ENCODE measurements around the gene EEF1AKMT4.

- TF ChIP-seq POLR2AphosphoS5 (IDR thresholded peaks at IDR 0.05) (no peak), POLR2A (IDR thresholded peaks at IDR 0.05) (no peak), CTCF (IDR thresholded peaks at IDR 0.05) (peak in 1 of 3 donors; percentile 19)
These were observed 56.1 kb downstream of the EEF1AKMT4 start for GRCh38 chr3:184305577-184305976.

All from breast epithelium (tissue), 3 donors.